ENCODE measurements around the gene OGFOD3.

OGFOD3 gene

GRCh38 chr17:82391496-82392066, 26.8 kb downstream of the OGFOD3 start:
- Histone ChIP-seq H3K79me2 (ENCODE audit: insufficient read depth, low read length) (no peaks in the 10 kb centered on the region), H3K4me3 (ENCODE audit: low read depth in 1 of 2, low read length in 2 of 2) (no peak overlapping the region), H3K4me1 (ENCODE audit: insufficient read depth, low read length) (no peaks in the 10 kb centered on the region), H3K27me3 (ENCODE audit: insufficient read depth, low read length, poor library complexity) (no peaks in the 10 kb centered on the region), H3K27ac (ENCODE audit: low read length) (no peak overlapping the region), H4K20me1 (ENCODE audit: insufficient read depth, low read length) (no peaks in the 10 kb centered on the region), H3K4me2 (ENCODE audit: insufficient read depth, low read length) (no peak overlapping the region), H3K9me3 (ENCODE audit: insufficient read depth, low read length, severe bottlenecking) (no peaks in the 10 kb centered on the region), H2AFZ (ENCODE audit: low read depth, low read length) (no peak overlapping the region), H3K36me3 (ENCODE audit: insufficient read depth, low read length) (peaks cover 26% of the 10 kb centered on the region), H3K9ac (ENCODE audit: low read depth, low read length) (no peak overlapping the region)
- TF ChIP-seq EZH2 (IDR thresholded peaks at IDR 0.05; ENCODE audit: borderline replicate concordance, low read depth, low read length, severe bottlenecking) (no peak), CTCF (IDR thresholded peaks at IDR 0.05; ENCODE audit: borderline replicate concordance, extremely low read depth, low read length, poor library complexity, severe bottlenecking) (no peak)
- ATAC-seq (ENCODE audit: insufficient read depth, low read depth) (no peak), DNase-seq (no peak)

GRCh38 chr17:82390860-82391435, 27.4 kb downstream of the OGFOD3 start:
- Histone ChIP-seq H3K79me2 (ENCODE audit: insufficient read depth, low read length) (no peaks in the 10 kb centered on the region), H3K9ac (ENCODE audit: low read depth, low read length) (no peak overlapping the region), H3K4me3 (ENCODE audit: low read depth in 1 of 2, low read length in 2 of 2) (no peak overlapping the region), H3K27me3 (ENCODE audit: insufficient read depth, low read length, poor library complexity) (no peaks in the 10 kb centered on the region), H3K27ac (ENCODE audit: low read length) (no peak overlapping the region), H3K4me1 (ENCODE audit: insufficient read depth, low read length) (no peaks in the 10 kb centered on the region), H3K36me3 (ENCODE audit: insufficient read depth, low read length) (peaks cover 25% of the 10 kb centered on the region), H4K20me1 (ENCODE audit: insufficient read depth, low read length) (no peaks in the 10 kb centered on the region), H3K9me3 (ENCODE audit: insufficient read depth, low read length, severe bottlenecking) (no peaks in the 10 kb centered on the region), H2AFZ (ENCODE audit: low read depth, low read length) (no peak overlapping the region), H3K4me2 (ENCODE audit: insufficient read depth, low read length) (no peak overlapping the region)
- ATAC-seq (ENCODE audit: insufficient read depth, low read depth) (no peak), DNase-seq (no peak)
- no peak for TF ChIP-seq EZH2 (IDR thresholded peaks at IDR 0.05; ENCODE audit: borderline replicate concordance, low read depth, low read length, severe bottlenecking)

DNA sequence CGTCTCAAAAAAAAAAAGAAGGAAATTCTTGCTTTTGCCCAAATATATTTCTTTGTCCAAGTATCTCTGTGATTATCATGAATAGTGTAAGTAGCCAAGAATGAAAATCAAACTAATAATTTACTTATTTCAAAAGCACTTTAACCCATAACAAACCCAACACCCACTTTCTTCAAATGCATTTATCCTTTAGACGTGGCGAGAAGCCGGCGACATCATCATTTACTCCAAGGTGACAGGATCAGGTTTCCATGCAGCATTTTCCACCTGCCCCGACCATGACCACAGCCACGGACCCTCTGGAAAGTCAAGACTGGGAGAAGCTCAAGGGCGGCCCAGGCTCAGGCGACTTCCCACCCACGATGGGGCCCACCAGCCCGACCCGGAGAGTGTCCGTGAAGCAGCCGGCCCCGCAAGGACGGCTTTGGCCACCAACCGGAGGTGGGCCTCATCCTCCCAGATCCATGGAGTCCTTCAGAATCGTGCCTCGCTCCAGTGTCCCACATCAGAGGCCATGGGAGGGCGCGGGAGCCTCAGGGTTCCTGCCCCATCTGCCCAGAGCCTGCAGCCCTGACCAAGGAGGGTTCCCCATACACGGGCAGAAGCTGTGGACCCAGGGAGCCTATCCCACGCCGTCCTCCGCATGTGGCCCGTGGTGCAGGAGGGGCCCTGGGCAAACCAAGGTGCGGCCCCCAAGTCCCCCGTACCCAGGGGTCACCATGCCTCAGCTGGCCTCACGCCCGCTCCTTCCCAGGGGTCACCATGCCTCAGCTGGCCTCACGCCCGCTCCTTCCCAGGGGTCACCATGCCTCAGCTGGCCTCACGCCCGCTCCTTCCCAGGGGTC, 28.1 kb downstream of the OGFOD3 start:
- TF ChIP-seq EZH2 (IDR thresholded peaks at IDR 0.05; ENCODE audit: borderline replicate concordance, low read depth, low read length, severe bottlenecking): no peak
- no peak overlapping the region for H2AFZ ChIP-seq (ENCODE audit: low read depth, low read length)
- H3K4me3 ChIP-seq (ENCODE audit: low read depth in 1 of 2, low read length in 2 of 2): no peak overlapping the region
- H3K27ac ChIP-seq (ENCODE audit: low read length): no peak overlapping the region
- no peaks in the 10 kb centered on the region for H3K79me2 ChIP-seq (ENCODE audit: insufficient read depth, low read length)
- no peaks in the 10 kb centered on the region for H3K9me3 ChIP-seq (ENCODE audit: insufficient read depth, low read length, severe bottlenecking)
- H4K20me1 ChIP-seq (ENCODE audit: insufficient read depth, low read length): no peaks in the 10 kb centered on the region
- no peak overlapping the region for H3K9ac ChIP-seq (ENCODE audit: low read depth, low read length)
- DNase-seq (no peak), ATAC-seq (ENCODE audit: insufficient read depth, low read depth) (no peak)
- no peaks in the 10 kb centered on the region for H3K27me3 ChIP-seq (ENCODE audit: insufficient read depth, low read length, poor library complexity)
- H3K36me3 ChIP-seq (ENCODE audit: insufficient read depth, low read length): peaks cover 25% of the 10 kb centered on the region
- no peaks in the 10 kb centered on the region for H3K4me1 ChIP-seq (ENCODE audit: insufficient read depth, low read length)
- no peak overlapping the region for H3K4me2 ChIP-seq (ENCODE audit: insufficient read depth, low read length)

DNA sequence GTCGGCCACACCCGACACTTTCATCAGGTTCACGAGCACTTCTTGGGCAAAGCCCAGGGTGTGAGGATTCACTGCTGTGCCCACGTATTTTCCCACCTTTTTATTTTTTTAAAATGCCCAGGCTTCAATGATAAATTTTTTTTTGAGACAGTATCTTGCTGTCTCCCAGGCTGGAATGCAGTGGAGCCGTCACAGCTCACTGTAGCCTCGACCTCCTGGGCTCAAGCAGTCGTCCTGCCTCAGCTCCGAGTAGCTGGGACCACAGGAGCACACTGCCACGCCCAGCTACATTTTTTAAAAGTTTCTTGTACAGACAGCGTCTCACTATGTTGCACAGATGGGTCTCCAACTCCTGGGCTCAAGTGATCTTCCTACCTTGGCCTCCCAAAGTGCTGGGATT, 29.0 kb downstream of the OGFOD3 start:
- no peak overlapping the region for H3K4me2 ChIP-seq (ENCODE audit: insufficient read depth, low read length)
- no peak overlapping the region for H3K9ac ChIP-seq (ENCODE audit: low read depth, low read length)
- no peaks in the 10 kb centered on the region for H3K79me2 ChIP-seq (ENCODE audit: insufficient read depth, low read length)
- H3K4me1 ChIP-seq (ENCODE audit: insufficient read depth, low read length): no peaks in the 10 kb centered on the region
- TF ChIP-seq CTCF (IDR thresholded peaks at IDR 0.05; ENCODE audit: borderline replicate concordance, extremely low read depth, low read length, poor library complexity, severe bottlenecking) (no peak), EZH2 (IDR thresholded peaks at IDR 0.05; ENCODE audit: borderline replicate concordance, low read depth, low read length, severe bottlenecking) (no peak)
- H3K36me3 ChIP-seq (ENCODE audit: insufficient read depth, low read length): peaks cover 25% of the 10 kb centered on the region
- H3K27ac ChIP-seq (ENCODE audit: low read length): no peak overlapping the region
- H3K27me3 ChIP-seq (ENCODE audit: insufficient read depth, low read length, poor library complexity): no peaks in the 10 kb centered on the region
- H4K20me1 ChIP-seq (ENCODE audit: insufficient read depth, low read length): no peaks in the 10 kb centered on the region
- H2AFZ ChIP-seq (ENCODE audit: low read depth, low read length): no peak overlapping the region
- H3K9me3 ChIP-seq (ENCODE audit: insufficient read depth, low read length, severe bottlenecking): no peaks in the 10 kb centered on the region
- ATAC-seq (ENCODE audit: insufficient read depth, low read depth) (no peak), DNase-seq (no peak)
- H3K4me3 ChIP-seq (ENCODE audit: low read depth in 1 of 2, low read length in 2 of 2): no peak overlapping the region
